KOPT-K1 (cell line): ENCODE measurements around the gene UNC119.

Experiments used
- H3K27ac ChIP-seq: fragments of 200-600 bp; sonication (generic); 2 replicates; pipeline ENCODE4 v1.5.1; 2016; ENCODE audit warnings: antibody characterized with exemption, mild to moderate bottlenecking, low read depth, low read length; ENCODE audit not compliant: poor library complexity, severe bottlenecking
- H3K36me3 ChIP-seq: fragments of 200-600 bp; sonication (generic); 2 replicates; pipeline ENCODE4 v1.5.1; 2017; ENCODE audit warnings: antibody characterized with exemption, mild to moderate bottlenecking, low read length, moderate library complexity; ENCODE audit not compliant: insufficient read depth
- H3K9me3 ChIP-seq: fragments of 200-600 bp; sonication (generic); 2 replicates; pipeline ENCODE4 v1.5.1; 2017; ENCODE audit warnings: antibody characterized with exemption, low read length, mild to moderate bottlenecking; ENCODE audit not compliant: insufficient read depth, poor library complexity, severe bottlenecking

Gene UNC119

GRCh38 chr17:28538296-28538895 is 14.0 kb downstream of the UNC119 start:
- Histone ChIP-seq H3K27ac (no peak overlapping the region), H3K36me3 (no peaks in the 10 kb centered on the region), H3K9me3 (no peaks in the 10 kb centered on the region)

DNA sequence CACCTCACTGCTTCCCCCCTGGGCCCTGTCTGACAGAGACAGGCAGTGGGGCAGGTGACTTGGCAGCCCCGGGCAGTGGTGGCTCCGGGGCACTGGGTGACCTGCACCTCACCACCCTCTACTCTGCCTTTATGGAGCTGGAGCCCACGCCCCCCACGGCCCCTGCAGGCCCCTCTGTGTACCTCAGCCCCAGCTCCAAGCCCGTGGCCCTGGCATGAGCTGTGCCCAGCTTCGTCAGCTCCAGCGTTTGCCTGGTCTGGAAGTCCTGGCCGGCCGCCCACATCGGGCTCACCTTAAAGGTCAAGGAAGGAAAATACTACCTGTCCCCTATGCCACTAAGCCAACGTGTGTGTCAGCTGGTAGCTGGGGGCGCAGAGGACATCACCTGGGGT is 15.2 kb downstream of the UNC119 start:
- no peaks in the 10 kb centered on the region for H3K9me3 ChIP-seq
- H3K27ac ChIP-seq: no peak overlapping the region

DNA sequence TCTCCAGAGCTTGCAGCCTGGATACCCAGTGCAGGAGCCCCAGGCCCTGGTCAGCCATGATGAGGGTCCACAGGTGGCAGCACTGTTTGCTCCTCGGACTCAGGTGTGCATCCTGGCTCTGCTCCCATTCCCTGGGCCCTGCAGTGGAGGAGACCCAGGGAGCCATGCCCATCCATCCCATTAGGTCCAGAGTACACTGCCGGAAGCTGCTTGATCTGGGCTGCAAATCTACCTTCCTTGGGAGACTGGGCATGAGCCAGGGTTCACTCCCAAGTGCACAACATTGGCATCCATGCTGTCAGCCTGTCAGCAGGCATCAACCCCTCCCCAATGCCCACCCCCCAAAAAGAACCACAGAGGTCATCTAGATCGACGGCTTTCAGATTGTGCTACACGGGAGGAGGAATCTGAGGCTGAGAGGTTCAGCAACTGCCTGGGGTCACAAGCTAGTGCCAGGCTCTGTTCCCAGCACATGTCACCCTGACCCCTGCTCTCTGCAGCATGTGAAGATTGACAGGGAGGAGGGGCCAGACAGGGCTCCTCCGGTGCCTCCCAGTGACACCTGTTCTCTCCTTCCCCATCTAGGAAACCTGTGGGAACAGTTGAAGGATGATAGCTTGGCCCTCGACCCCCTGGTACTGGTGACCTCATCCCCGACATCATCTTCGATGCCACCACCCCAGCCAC is 15.7 kb downstream of the UNC119 start:
- H3K9me3 ChIP-seq: no peaks in the 10 kb centered on the region
- no peak overlapping the region for H3K27ac ChIP-seq
- no peaks in the 10 kb centered on the region for H3K36me3 ChIP-seq

More for the DNA sequence above, 15.2 kb downstream of the UNC119 start:
- no peaks in the 10 kb centered on the region for H3K36me3 ChIP-seq

DNA sequence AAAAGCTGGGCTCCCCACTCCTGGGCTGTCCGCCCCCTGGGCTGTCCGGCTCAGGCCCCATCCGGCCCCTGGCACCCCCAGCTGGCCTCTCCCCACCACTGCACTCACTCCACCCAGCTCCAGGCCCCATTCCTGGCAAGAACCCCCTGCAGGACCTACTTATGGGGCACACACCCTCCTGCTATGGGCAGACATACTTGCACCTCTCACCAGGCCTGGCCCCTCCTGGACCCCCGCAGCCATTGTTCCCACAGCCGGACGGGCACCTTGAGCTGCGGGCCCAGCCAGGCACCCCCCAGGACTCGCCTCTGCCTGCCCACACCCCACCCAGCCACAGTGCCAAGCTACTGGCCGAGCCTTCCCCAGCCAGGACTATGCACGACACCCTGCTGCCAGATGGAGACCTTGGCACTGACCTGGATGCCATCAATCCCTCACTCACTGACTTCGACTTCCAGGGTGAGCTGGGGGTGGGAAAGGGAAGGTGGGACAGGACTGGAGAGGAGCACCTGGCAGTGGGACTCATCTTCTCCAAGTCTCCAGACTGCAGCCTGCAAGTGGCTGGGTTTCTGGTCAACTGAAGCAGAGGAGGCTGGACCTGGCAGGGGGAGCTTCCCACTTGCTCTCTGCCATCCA is 17.6 kb downstream of the UNC119 start:
- Histone ChIP-seq H3K27ac (no peak overlapping the region), H3K36me3 (no peaks in the 10 kb centered on the region), H3K9me3 (no peaks in the 10 kb centered on the region)

GRCh38 chr17:28533091-28533807 is 19.2 kb downstream of the UNC119 start:
- H3K36me3 ChIP-seq: no peaks in the 10 kb centered on the region
- no peaks in the 10 kb centered on the region for H3K9me3 ChIP-seq
- no peak overlapping the region for H3K27ac ChIP-seq

DNA sequence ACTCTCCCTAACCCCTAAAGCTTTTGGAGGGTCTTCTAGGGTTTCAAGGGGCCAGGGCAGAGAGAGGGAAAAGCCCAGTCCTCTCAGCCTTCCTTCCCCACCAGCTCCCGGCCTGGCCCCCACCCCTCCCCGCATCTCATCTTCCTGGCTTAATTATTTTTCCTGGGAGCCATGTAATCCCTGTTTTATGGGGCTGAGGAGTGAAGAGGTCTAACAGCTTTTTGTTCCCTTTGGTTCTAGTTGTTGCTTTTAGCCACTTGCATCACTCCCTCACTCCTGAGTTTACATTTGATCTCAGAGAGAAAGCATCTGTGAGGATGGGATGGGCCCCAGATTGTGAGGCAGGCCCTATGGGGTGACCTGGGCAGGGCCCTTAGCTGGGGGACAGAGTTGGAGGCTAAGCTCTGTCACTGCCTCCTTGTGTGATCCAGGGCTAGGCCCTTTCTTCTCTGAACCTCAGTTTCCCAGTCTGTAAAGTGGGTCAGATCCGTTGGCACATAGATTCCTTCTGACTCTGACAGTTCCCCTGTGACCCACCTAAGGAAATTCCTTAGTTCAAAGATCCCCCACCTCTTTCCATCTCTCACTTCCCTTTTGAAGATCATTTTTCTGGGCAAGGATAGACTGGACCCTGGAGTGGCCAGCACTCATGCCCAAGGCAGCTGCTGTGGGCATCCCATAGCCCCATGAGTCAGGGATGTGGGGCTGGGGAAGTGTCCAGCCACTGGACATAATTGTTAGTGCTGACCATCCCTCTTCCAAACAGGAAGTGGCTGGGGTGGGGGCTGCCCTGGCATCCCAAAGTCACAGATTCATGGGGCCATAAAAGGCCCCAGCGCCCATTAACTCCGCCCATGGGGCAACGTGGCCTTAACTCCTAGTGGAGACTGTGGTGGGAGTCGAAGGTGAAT is 20.1 kb downstream of the UNC119 start:
- Histone ChIP-seq H3K9me3 (no peaks in the 10 kb centered on the region), H3K27ac (no peak overlapping the region), H3K36me3 (no peaks in the 10 kb centered on the region)

- Histone ChIP-seq H3K36me3 (no peaks in the 10 kb centered on the region), H3K27ac (no peak overlapping the region), H3K9me3 (no peaks in the 10 kb centered on the region)
Measured at GRCh38 chr17:28530926-28531325, 21.5 kb downstream of the UNC119 start.

- H3K27ac ChIP-seq: no peak overlapping the region
- H3K36me3 ChIP-seq: no peaks in the 10 kb centered on the region
- H3K9me3 ChIP-seq: no peaks in the 10 kb centered on the region
Measured at GRCh38 chr17:28530250-28530649, 22.2 kb downstream of the UNC119 start.

- no peaks in the 10 kb centered on the region for H3K9me3 ChIP-seq
- no peaks in the 10 kb centered on the region for H3K36me3 ChIP-seq
- no peak overlapping the region for H3K27ac ChIP-seq
Measured at GRCh38 chr17:28529013-28529400, 23.4 kb downstream of the UNC119 start.

- no peak overlapping the region for H3K27ac ChIP-seq
- no peaks in the 10 kb centered on the region for H3K36me3 ChIP-seq
- H3K9me3 ChIP-seq: no peaks in the 10 kb centered on the region
Measured at GRCh38 chr17:28528327-28529012, 24.0 kb downstream of the UNC119 start.

DNA sequence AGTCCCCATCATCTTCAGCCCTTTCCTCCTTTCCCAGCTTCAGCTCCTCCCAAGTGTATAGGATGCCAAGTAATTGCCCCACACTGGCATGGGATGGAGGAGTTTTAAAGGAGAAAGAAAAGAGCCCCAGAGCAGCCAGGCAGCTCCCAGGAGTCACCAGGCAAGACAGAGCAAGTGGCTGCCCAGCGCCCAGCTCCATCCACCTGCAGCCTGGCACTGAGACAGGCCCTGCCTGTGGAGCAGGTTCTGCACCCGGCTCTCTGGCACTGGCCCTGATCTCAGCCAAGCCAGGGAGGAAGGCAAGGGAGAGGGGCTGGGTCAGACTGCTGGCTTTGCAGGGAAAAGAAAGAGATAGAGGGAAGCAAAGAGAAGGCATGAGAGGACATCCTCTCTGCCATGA is 24.6 kb downstream of the UNC119 start:
- Histone ChIP-seq H3K27ac (no peak overlapping the region), H3K36me3 (no peaks in the 10 kb centered on the region), H3K9me3 (no peaks in the 10 kb centered on the region)

DNA sequence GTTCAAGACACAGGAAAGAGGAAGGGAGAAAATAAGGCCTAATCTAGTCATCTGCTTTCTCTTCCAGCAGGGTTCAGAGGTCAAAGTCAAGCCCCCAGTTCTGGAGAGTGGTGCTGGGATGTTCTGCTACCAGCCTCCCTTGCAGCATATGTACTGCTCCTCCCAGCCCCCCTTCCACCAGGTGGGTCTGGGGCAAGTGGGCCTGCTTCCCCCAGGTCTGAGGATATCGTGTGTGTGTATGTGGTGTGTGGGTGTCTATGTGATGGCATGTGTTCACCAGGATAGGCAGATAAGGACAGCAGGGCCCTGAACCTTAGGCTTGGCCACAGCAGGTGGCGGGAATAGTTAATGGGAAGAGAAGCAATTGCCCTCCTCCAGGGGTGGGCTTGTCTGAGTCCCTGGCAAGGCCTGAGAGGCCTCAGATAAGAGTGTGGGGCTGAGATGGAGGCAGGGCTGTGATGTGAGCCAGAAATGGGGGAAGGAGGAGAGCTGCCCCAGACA is 25.2 kb downstream of the UNC119 start:
- no peak overlapping the region for H3K27ac ChIP-seq

DNA sequence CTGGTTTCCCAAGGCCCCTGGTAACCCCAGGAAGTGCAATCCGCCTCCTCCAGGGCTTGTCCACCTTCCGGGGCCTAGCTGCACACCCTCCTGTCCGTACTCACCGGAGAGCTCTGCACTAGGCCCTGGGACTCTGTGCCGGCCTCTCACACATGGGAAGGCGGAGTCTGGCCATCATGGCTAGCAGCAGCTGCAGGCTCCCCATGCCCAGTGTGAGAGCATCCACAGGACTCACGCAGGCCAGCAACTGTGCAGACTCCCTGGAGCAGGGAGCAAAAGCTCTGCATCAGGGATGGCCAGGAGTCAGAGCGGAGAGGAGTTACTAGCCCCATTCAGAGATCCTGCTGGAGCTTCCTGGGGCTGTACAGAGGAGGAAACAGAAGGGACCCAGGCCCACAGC is 26.0 kb downstream of the UNC119 start:
- Histone ChIP-seq H3K9me3 (no peaks in the 10 kb centered on the region), H3K27ac (no peak overlapping the region), H3K36me3 (no peaks in the 10 kb centered on the region)

More for the DNA sequence above, 25.2 kb downstream of the UNC119 start:
- no peaks in the 10 kb centered on the region for H3K36me3 ChIP-seq
- H3K9me3 ChIP-seq: no peaks in the 10 kb centered on the region
